Vagina (tissue), 2 donors: ENCODE results near the gene SUPV3L1. TPM values are rescaled to one million over a fixed set of nuclear protein-coding genes. Genes with fewer than 3 reads are reported as not detected.
"Not testable (repeated sequence)": the region's sequence is repeated elsewhere in the genome, so short reads cannot be mapped to it uniquely, and the experiment has no call there.

ENCODE experiments used
- DNase-seq, 2 donors: peaks; one replicate each; pipeline ENCODE4 v3.0.0-alpha.2; 2017; ENCODE audit errors: extremely low spot score in 2 of 2
- H3K27ac ChIP-seq: fragments of 200-600 bp; sonication (generic); one replicate; pipeline ENCODE4 v1.5.1; 2019
- H3K27me3 ChIP-seq: fragments of 200-600 bp; sonication (generic); one replicate; pipeline ENCODE4 v1.5.1; 2019
- H3K36me3 ChIP-seq, 2 donors: fragments of 200-600 bp; sonication (generic); one replicate each; pipeline ENCODE4 v1.5.1; 2017 to 2019
- H3K4me1 ChIP-seq: fragments of 200-600 bp; sonication (generic); one replicate; pipeline ENCODE4 v1.5.1; 2019
- H3K4me3 ChIP-seq, 2 donors: fragments of 200-600 bp; sonication (generic); 1 replicate in 1 of 2; 2 replicates in 1 of 2; pipeline ENCODE4 v1.5.1; 2016 to 2019
- H3K9me3 ChIP-seq: fragments of 200-600 bp; sonication (generic); one replicate; pipeline ENCODE4 v1.5.1; 2019
- POLR2A ChIP-seq, 2 donors: fragments of 450-650 bp; IDR thresholded peaks; one replicate each; pipeline ENCODE4 v1.6.1; 2017; ENCODE audit warnings: antibody characterized with exemption in 2 of 2, mild to moderate bottlenecking in 2 of 2, moderate library complexity in 2 of 2
- POLR2AphosphoS5 ChIP-seq, 2 donors: sonication (generic); formaldehyde crosslinking; IDR thresholded peaks; one replicate each; pipeline ENCODE4 v1.9.0; 2017; ENCODE audit warnings: antibody characterized with exemption in 2 of 2, mild to moderate bottlenecking in 2 of 2, low read depth in 1 of 2; ENCODE audit not compliant: insufficient read depth in 1 of 2
- intact Hi-C: fragments of 100-400 bp; cut with DNase I; formaldehyde crosslinking; loops from one replicate; pipeline ENCODE4 v1.15.1; 2023
- total RNA-seq: library from RNA; depleted of rRNA; stranded (reverse); fragments of >200 nt; gene quantifications from one replicate; pipeline ENCODE4 v1.2.3, GENCODE V29; 2016
- TF ChIP-seq, protein P1 (sequence below), 3 experiments: fragments of 450-650 bp in 2 of 3; fragments of 200-600 bp in 1 of 3; sonication (generic) in 1 of 3; IDR thresholded peaks; one replicate each; pipeline ENCODE4 v1.5.1; 2017 to 2019; ENCODE audit warnings: antibody characterized with exemption in 3 of 3, mild to moderate bottlenecking in 2 of 3, moderate library complexity in 2 of 3

The SUPV3L1 gene
- total RNA-seq = 27.5 TPM

GRCh38 chr10:69179743-69180524 is at the start of gene SUPV3L1:
SUPV3L1 (plus strand) TSS chr10:69180234; CDS start chr10:69180292, 58 bp downstream.
- Histone ChIP-seq H3K36me3 (no peaks in the 10 kb centered on the region), H3K4me1 (peaks cover 23% of the 10 kb centered on the region), H3K27ac (peak within 1 kb of the TSS; percentile 91), H3K9me3 (no peaks in the 10 kb centered on the region), H3K4me3 (peak within 1 kb of the TSS; percentile 83 to 95), H3K27me3 (no peaks in the 10 kb centered on the region)
- peak in 1 of 2 donors; percentile 95 for DNase-seq
- TF ChIP-seq POLR2AphosphoS5 (IDR thresholded peaks at IDR 0.05; ENCODE audit: insufficient read depth in 1 of 2, low read depth in 1 of 2) = peak; percentile 94 to 97
- no peak for TF ChIP-seq POLR2A (IDR thresholded peaks at IDR 0.05)
- intact Hi-C loops = no loop called here

DNA sequence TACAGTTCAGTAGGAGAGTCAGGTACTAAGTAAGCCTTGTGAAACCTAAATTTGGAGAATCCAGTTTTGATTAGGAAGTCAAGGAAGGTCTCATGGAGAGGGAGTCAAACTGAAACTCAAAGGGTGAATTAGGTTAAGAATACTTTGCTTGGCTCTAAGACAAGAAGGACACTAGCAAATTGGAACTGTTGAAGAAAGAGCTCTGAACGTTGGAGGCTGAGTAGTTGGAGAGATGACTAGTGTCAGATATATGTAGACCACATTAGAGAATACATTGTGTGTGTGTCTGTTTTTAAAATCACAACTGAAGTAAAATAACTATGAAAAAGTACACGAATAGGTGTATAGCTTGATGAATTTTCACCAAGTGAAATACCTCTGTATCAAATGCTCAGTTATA is 49.8 kb upstream of the SUPV3L1 start:
- intact Hi-C loops = no loop called here
- peaks cover 32% of the 10 kb centered on the region for H3K4me1 ChIP-seq
- no peak overlapping the region for H3K4me3 ChIP-seq
- DNase-seq = no peak
- TF ChIP-seq POLR2AphosphoS5 (IDR thresholded peaks at IDR 0.05; ENCODE audit: insufficient read depth in 1 of 2, low read depth in 1 of 2) = no peak
- H3K9me3 ChIP-seq = no peaks in the 10 kb centered on the region
- H3K36me3 ChIP-seq = no peaks in the 10 kb centered on the region
- no peak overlapping the region for H3K27ac ChIP-seq
- H3K27me3 ChIP-seq = no peaks in the 10 kb centered on the region

DNA sequence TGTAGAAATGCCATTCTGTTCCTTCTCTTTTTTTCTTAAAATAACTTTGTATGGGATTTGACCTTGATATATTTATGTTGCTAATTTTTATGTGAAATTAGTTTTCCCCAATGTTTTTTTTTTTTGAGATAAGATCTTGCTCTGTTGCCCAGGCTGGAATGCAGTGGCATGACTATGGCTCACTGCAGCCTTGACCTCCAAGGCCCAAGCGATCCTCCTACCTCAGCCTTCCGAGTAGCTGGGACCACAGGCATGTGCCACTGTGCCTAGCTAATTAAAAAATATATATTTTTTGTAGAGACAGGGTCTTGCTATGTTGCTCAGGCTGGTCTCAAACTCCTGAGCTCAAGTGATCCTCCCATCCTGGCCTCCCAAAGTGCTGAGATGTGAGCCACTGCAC is 40.1 kb upstream of the SUPV3L1 start:
- intact Hi-C loops = no loop called here

GRCh38 chr10:69141304-69141703 is 38.7 kb upstream of the SUPV3L1 start:
- no peaks in the 10 kb centered on the region for H3K9me3 ChIP-seq
- no peak for DNase-seq
- no peak overlapping the region for H3K4me3 ChIP-seq
- intact Hi-C loops = no loop called here
- peaks cover 0 to 6% of the 10 kb centered on the region in 2 donors for H3K36me3 ChIP-seq
- TF ChIP-seq, protein P1, sequence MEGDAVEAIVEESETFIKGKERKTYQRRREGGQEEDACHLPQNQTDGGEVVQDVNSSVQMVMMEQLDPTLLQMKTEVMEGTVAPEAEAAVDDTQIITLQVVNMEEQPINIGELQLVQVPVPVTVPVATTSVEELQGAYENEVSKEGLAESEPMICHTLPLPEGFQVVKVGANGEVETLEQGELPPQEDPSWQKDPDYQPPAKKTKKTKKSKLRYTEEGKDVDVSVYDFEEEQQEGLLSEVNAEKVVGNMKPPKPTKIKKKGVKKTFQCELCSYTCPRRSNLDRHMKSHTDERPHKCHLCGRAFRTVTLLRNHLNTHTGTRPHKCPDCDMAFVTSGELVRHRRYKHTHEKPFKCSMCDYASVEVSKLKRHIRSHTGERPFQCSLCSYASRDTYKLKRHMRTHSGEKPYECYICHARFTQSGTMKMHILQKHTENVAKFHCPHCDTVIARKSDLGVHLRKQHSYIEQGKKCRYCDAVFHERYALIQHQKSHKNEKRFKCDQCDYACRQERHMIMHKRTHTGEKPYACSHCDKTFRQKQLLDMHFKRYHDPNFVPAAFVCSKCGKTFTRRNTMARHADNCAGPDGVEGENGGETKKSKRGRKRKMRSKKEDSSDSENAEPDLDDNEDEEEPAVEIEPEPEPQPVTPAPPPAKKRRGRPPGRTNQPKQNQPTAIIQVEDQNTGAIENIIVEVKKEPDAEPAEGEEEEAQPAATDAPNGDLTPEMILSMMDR (IDR thresholded peaks at IDR 0.05) = no peak
- TF ChIP-seq POLR2A (IDR thresholded peaks at IDR 0.05) = no peak
- no peak for TF ChIP-seq POLR2AphosphoS5 (IDR thresholded peaks at IDR 0.05; ENCODE audit: insufficient read depth in 1 of 2, low read depth in 1 of 2)
- no peak overlapping the region for H3K27ac ChIP-seq
- H3K27me3 ChIP-seq = no peaks in the 10 kb centered on the region
- peaks cover 11% of the 10 kb centered on the region for H3K4me1 ChIP-seq

More for the DNA sequence above, 40.1 kb upstream of the SUPV3L1 start:
- Histone ChIP-seq H3K9me3 (no peaks in the 10 kb centered on the region), H3K36me3 (peaks cover 0 to 6% of the 10 kb centered on the region in 2 donors), H3K4me1 (peaks cover 8% of the 10 kb centered on the region), H3K4me3 (no peak overlapping the region), H3K27me3 (no peaks in the 10 kb centered on the region), H3K27ac (no peak overlapping the region)
- TF ChIP-seq POLR2A (IDR thresholded peaks at IDR 0.05) (no peak), POLR2AphosphoS5 (IDR thresholded peaks at IDR 0.05; ENCODE audit: insufficient read depth in 1 of 2, low read depth in 1 of 2) (no peak)
- TF ChIP-seq, protein P1 (IDR thresholded peaks at IDR 0.05) = no peak
- no peak for DNase-seq

DNA sequence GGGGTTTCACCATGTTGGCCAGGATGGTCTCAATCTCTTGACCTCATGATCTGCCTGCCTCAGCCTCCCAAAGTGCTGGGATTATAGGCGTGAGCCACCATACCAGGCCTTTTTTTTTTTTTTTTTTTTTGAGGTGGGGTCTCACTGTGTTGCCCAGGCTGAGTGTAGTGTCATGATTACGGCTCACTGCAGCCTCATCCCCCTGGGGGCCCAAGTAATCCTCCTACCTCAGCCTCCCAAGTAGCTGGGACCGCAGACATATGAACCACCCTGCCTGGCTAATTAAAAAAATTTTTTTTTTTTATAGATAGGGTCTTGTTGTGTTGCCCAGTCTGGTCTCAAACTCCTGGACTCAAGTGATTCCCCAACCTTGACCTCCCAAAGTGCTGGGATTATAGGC is 38.0 kb upstream of the SUPV3L1 start:
- H3K4me1 ChIP-seq = peaks cover 18% of the 10 kb centered on the region
- H3K9me3 ChIP-seq, H3K27me3 ChIP-seq, H3K27ac ChIP-seq, intact Hi-C loops, DNase-seq, H3K4me3 ChIP-seq, H3K36me3 ChIP-seq: not testable (repeated sequence)

DNA sequence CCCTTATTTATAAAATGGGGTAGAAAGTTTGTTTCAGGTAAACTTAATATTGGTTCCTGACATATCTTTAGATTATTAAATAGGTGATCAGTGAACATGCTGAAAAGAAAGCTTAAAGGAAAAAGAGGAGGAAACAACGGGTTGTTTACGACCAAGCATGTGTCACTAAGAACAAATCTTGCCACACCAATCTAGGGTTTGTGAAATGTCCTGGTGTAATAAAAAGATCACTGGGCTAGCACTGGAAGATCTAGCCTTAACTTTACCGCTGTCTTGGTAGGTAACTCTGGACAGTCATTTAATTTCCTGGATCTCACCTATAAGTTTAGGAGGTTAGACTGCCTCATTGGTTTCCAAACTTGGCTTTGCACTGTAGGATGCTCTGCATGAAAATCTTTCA is 37.1 kb upstream of the SUPV3L1 start:
- no peak for DNase-seq
- intact Hi-C loops = no loop called here
- H3K36me3 ChIP-seq = peaks cover 0 to 6% of the 10 kb centered on the region in 2 donors
- H3K27ac ChIP-seq = no peak overlapping the region
- no peaks in the 10 kb centered on the region for H3K9me3 ChIP-seq
- peaks cover 26% of the 10 kb centered on the region for H3K4me1 ChIP-seq
- H3K27me3 ChIP-seq = no peaks in the 10 kb centered on the region
- no peak overlapping the region for H3K4me3 ChIP-seq
- TF ChIP-seq, protein P1 (IDR thresholded peaks at IDR 0.05) = no peak
- TF ChIP-seq POLR2A (IDR thresholded peaks at IDR 0.05) = no peak
